Stomach smooth muscle (tissue), 2 donors: ENCODE measurements around the gene GDAP1L1.
"Not testable (repeated sequence)": the region's sequence is repeated elsewhere in the genome, so short reads cannot be mapped to it uniquely, and the experiment has no call there.

Source experiments
- H3K27ac ChIP-seq: one replicate; pipeline ENCODE4 v1.7.0; 2013; ENCODE audit warnings: mild to moderate bottlenecking, low read length, inconsistent platforms
- H3K27me3 ChIP-seq, 2 donors: one replicate each; pipeline ENCODE4 v1.7.0; 2013; ENCODE audit warnings: low read length in 2 of 2; ENCODE audit not compliant: insufficient read depth in 2 of 2, control insufficient read depth in 1 of 2
- H3K36me3 ChIP-seq, 2 donors: one replicate each; pipeline ENCODE4 v1.7.0; 2013; ENCODE audit warnings: low read length in 2 of 2; ENCODE audit not compliant: control insufficient read depth in 2 of 2, insufficient read depth in 2 of 2
- H3K4me1 ChIP-seq: one replicate; pipeline ENCODE4 v1.7.0; 2013; ENCODE audit warnings: low read length; ENCODE audit not compliant: control insufficient read depth, insufficient read depth
- H3K4me3 ChIP-seq, 2 donors: one replicate each; pipeline ENCODE4 v1.7.0; 2013; ENCODE audit warnings: low read length in 2 of 2
- H3K9ac ChIP-seq, 2 donors: one replicate each; pipeline ENCODE4 v1.7.0; 2013; ENCODE audit warnings: low read length in 2 of 2, mild to moderate bottlenecking in 1 of 2
- H3K9me3 ChIP-seq, 2 donors: one replicate each; pipeline ENCODE4 v1.7.0; 2013; ENCODE audit warnings: low read length in 2 of 2; ENCODE audit not compliant: control insufficient read depth in 2 of 2
- donor health status: healthy.
- donor health status: Pancreatic carcinoma.

Gene GDAP1L1

GRCh38 chr20:44219791-44220190 lies 27.3 kb upstream of the GDAP1L1 start:
- H3K4me3 ChIP-seq = no peak overlapping the region
- H3K4me1 ChIP-seq = peaks cover 11% of the 10 kb centered on the region
- no peak overlapping the region for H3K27ac ChIP-seq
- no peaks in the 10 kb centered on the region for H3K9me3 ChIP-seq
- peaks cover 0 to 7% of the 10 kb centered on the region in 2 donors for H3K36me3 ChIP-seq
- H3K9ac ChIP-seq = no peak overlapping the region
- H3K27me3 ChIP-seq = no peaks in the 10 kb centered on the region

- peaks cover 0 to 5% of the 10 kb centered on the region in 2 donors for H3K36me3 ChIP-seq
- peaks cover 7% of the 10 kb centered on the region for H3K4me1 ChIP-seq
- no peak overlapping the region for H3K9ac ChIP-seq
- no peak overlapping the region for H3K4me3 ChIP-seq
- no peak overlapping the region for H3K27ac ChIP-seq
- no peaks in the 10 kb centered on the region for H3K9me3 ChIP-seq
- no peaks in the 10 kb centered on the region for H3K27me3 ChIP-seq
Observed at GRCh38 chr20:44221368-44221954, 25.6 kb upstream of the GDAP1L1 start.

- no peaks in the 10 kb centered on the region for H3K27me3 ChIP-seq
- H3K4me1 ChIP-seq = peaks cover 4% of the 10 kb centered on the region
- H3K36me3 ChIP-seq = peaks cover 0 to 3% of the 10 kb centered on the region in 2 donors
- no peak overlapping the region for H3K4me3 ChIP-seq
- H3K9ac ChIP-seq = no peak overlapping the region
- H3K27ac ChIP-seq = no peak overlapping the region
- no peaks in the 10 kb centered on the region for H3K9me3 ChIP-seq
Observed at GRCh38 chr20:44222027-44222426, 25.1 kb upstream of the GDAP1L1 start.

- H3K9me3 ChIP-seq = no peaks in the 10 kb centered on the region
- no peak overlapping the region for H3K9ac ChIP-seq
- H3K27ac ChIP-seq = no peak overlapping the region
- H3K36me3 ChIP-seq = peaks cover 0 to 3% of the 10 kb centered on the region in 2 donors
- no peak overlapping the region for H3K4me3 ChIP-seq
- H3K27me3 ChIP-seq = no peaks in the 10 kb centered on the region
- H3K4me1 ChIP-seq = peaks cover 4% of the 10 kb centered on the region
Observed at GRCh38 chr20:44222633-44223368, 24.3 kb upstream of the GDAP1L1 start.

GRCh38 chr20:44223721-44224120 lies 23.4 kb upstream of the GDAP1L1 start:
- no peaks in the 10 kb centered on the region for H3K4me1 ChIP-seq
- no peak overlapping the region for H3K9ac ChIP-seq
- H3K27ac ChIP-seq = no peak overlapping the region
- no peaks in the 10 kb centered on the region for H3K27me3 ChIP-seq
- no peak overlapping the region for H3K4me3 ChIP-seq
- no peaks in the 10 kb centered on the region for H3K9me3 ChIP-seq
- H3K36me3 ChIP-seq = peaks cover 0 to 3% of the 10 kb centered on the region in 2 donors

- Histone ChIP-seq H3K4me3 (no peak overlapping the region), H3K4me1 (no peaks in the 10 kb centered on the region), H3K9ac (no peak overlapping the region), H3K9me3 (no peaks in the 10 kb centered on the region), H3K27me3 (no peaks in the 10 kb centered on the region), H3K27ac (no peak overlapping the region), H3K36me3 (peaks cover 0 to 3% of the 10 kb centered on the region in 2 donors)
Observed at GRCh38 chr20:44224637-44225036, 22.5 kb upstream of the GDAP1L1 start.

GRCh38 chr20:44228465-44229258 lies 18.4 kb upstream of the GDAP1L1 start:
- no peak overlapping the region for H3K27ac ChIP-seq
- peaks cover 3% of the 10 kb centered on the region for H3K4me1 ChIP-seq
- no peaks in the 10 kb centered on the region for H3K36me3 ChIP-seq
- no peaks in the 10 kb centered on the region for H3K27me3 ChIP-seq
- no peaks in the 10 kb centered on the region for H3K9me3 ChIP-seq
- no peak overlapping the region for H3K4me3 ChIP-seq
- no peak overlapping the region for H3K9ac ChIP-seq

- H3K4me1 ChIP-seq = peaks cover 3% of the 10 kb centered on the region
- H3K9me3 ChIP-seq = no peaks in the 10 kb centered on the region
- no peak overlapping the region for H3K27ac ChIP-seq
- no peak overlapping the region for H3K9ac ChIP-seq
- H3K4me3 ChIP-seq = no peak overlapping the region
- H3K36me3 ChIP-seq = no peaks in the 10 kb centered on the region
- H3K27me3 ChIP-seq = no peaks in the 10 kb centered on the region
Observed at GRCh38 chr20:44231193-44231592, 15.9 kb upstream of the GDAP1L1 start.

- peaks cover 3% of the 10 kb centered on the region for H3K4me1 ChIP-seq
- no peak overlapping the region for H3K9ac ChIP-seq
- H3K27me3 ChIP-seq = no peaks in the 10 kb centered on the region
- no peak overlapping the region for H3K27ac ChIP-seq
- no peaks in the 10 kb centered on the region for H3K36me3 ChIP-seq
- H3K4me3 ChIP-seq = no peak overlapping the region
- H3K9me3 ChIP-seq = no peaks in the 10 kb centered on the region
Observed at GRCh38 chr20:44231713-44232468, 15.2 kb upstream of the GDAP1L1 start.

- H3K36me3 ChIP-seq, H3K4me3 ChIP-seq, H3K9ac ChIP-seq, H3K27me3 ChIP-seq, H3K9me3 ChIP-seq, H3K4me1 ChIP-seq, H3K27ac ChIP-seq: not testable (repeated sequence)
Observed at GRCh38 chr20:44232469-44232856, 14.6 kb upstream of the GDAP1L1 start.
